Mesodermal cell (in vitro differentiated cells): ENCODE measurements around the gene RNU1-1. TPM values are rescaled to one million over a fixed set of nuclear protein-coding genes. Genes with fewer than 3 reads are reported as not detected.
"Not testable (repeated sequence)": the region's sequence is repeated elsewhere in the genome, so short reads cannot be mapped to it uniquely, and the experiment has no call there.

Source experiments
- H3K27ac ChIP-seq: 2 replicates; pipeline ENCODE4 v1.7.0; 2013; ENCODE audit warnings: mild to moderate bottlenecking, low read depth, low read length, moderate library complexity; ENCODE audit not compliant: severe bottlenecking
- H3K36me3 ChIP-seq: 2 replicates; pipeline ENCODE4 v1.7.1; 2013; ENCODE audit warnings: mild to moderate bottlenecking, low read length, moderate library complexity; ENCODE audit not compliant: control insufficient read depth, insufficient read depth
- H3K4me1 ChIP-seq: one replicate; pipeline ENCODE4 v1.7.1; 2013; ENCODE audit warnings: mild to moderate bottlenecking, low read length; ENCODE audit not compliant: insufficient read depth, control insufficient read depth, poor library complexity, severe bottlenecking
- H3K4me3 ChIP-seq: 2 replicates; pipeline ENCODE4 v1.7.0; 2013; ENCODE audit warnings: low read length, control low read depth, mild to moderate bottlenecking; ENCODE audit not compliant: insufficient read depth, poor library complexity, severe bottlenecking; ENCODE audit errors: extremely low read depth
- H3K9me3 ChIP-seq: 2 replicates; pipeline ENCODE4 v1.7.1; 2013; ENCODE audit warnings: mild to moderate bottlenecking, low read length, moderate library complexity; ENCODE audit not compliant: control insufficient read depth
- WGBS, 2 experiments: methylation state at CpG; one replicate each; pipeline ENCODE4 v1.1.5; 2013; ENCODE audit warnings: missing lambda C conversion rate in 2 of 2; ENCODE audit not compliant: insufficient coverage in 2 of 2; 5-methylcytosine and 5-hydroxymethylcytosine counted together
- polyA plus RNA-seq, 2 experiments: library from polyadenylated mRNA; stranded (reverse); fragments of 50-300 nt; gene quantifications; one replicate each; pipeline ENCODE4 v1.2.3, GENCODE V29; 2013

Gene RNU1-1
- 6,211 TPM for polyA plus RNA-seq (2013, experiment 1 of 2)
- 13,330 TPM for polyA plus RNA-seq (2013, experiment 2 of 2)

GRCh38 chr1:16514107-16515055 lies at the start of gene RNU1-1:
Gene RNU1-1, minus strand, starts transcription at chr1:16514285.
- WGBS, 2 experiments: 0 to 17% methylated on average over 4 to 7 of the region's 40 CpGs
- not testable (repeated sequence) for H3K9me3 ChIP-seq, H3K4me1 ChIP-seq, H3K36me3 ChIP-seq
- Histone ChIP-seq H3K27ac (peak within 1 kb of the TSS; percentile 95), H3K4me3 (peak within 1 kb of the TSS; percentile 8)

GRCh38 chr1:16561035-16561434 lies 47.0 kb upstream of the RNU1-1 start:
- not testable (repeated sequence) for H3K4me3 ChIP-seq, H3K9me3 ChIP-seq, H3K27ac ChIP-seq, H3K4me1 ChIP-seq, H3K36me3 ChIP-seq
- WGBS, 2 experiments: no CpG with 5 or more reads among the region's 4 CpGs

- not testable (repeated sequence) for H3K9me3 ChIP-seq, H3K36me3 ChIP-seq, H3K27ac ChIP-seq, H3K4me1 ChIP-seq, H3K4me3 ChIP-seq
- 80% methylated on average over 1 of the region's 6 CpGs; no CpG with 5 or more reads in 1 of the 2 experiments for WGBS, 2 experiments
These were observed 46.4 kb upstream of the RNU1-1 start for GRCh38 chr1:16560498-16560897.

- H3K4me3 ChIP-seq, H3K4me1 ChIP-seq, H3K9me3 ChIP-seq, H3K36me3 ChIP-seq, H3K27ac ChIP-seq: not testable (repeated sequence)
- no CpG with 5 or more reads among the region's 5 CpGs for WGBS, 2 experiments
These were observed 45.6 kb upstream of the RNU1-1 start for GRCh38 chr1:16559688-16560087.

- WGBS, 2 experiments: no CpG with 5 or more reads among the region's 3 CpGs
- not testable (repeated sequence) for H3K9me3 ChIP-seq
These were observed 42.9 kb upstream of the RNU1-1 start for GRCh38 chr1:16557034-16557433.

GRCh38 chr1:16553244-16553643 lies 39.2 kb upstream of the RNU1-1 start:
- not testable (repeated sequence) for H3K9me3 ChIP-seq, H3K36me3 ChIP-seq, H3K4me3 ChIP-seq, H3K4me1 ChIP-seq, H3K27ac ChIP-seq
- 96% methylated on average over 5 of the region's 11 CpGs; no CpG with 5 or more reads in 1 of the 2 experiments for WGBS, 2 experiments

More at GRCh38 chr1:16557034-16557433, 42.9 kb upstream of the RNU1-1 start:
- not testable (repeated sequence) for H3K27ac ChIP-seq, H3K36me3 ChIP-seq, H3K4me1 ChIP-seq, H3K4me3 ChIP-seq

GRCh38 chr1:16550212-16550918 lies 36.3 kb upstream of the RNU1-1 start:
- WGBS, 2 experiments: no CpG with 5 or more reads among the region's 1 CpG
- not testable (repeated sequence) for H3K9me3 ChIP-seq, H3K4me1 ChIP-seq, H3K4me3 ChIP-seq, H3K36me3 ChIP-seq, H3K27ac ChIP-seq

- no CpG with 5 or more reads among the region's 1 CpG for WGBS, 2 experiments
These were observed 35.5 kb upstream of the RNU1-1 start for GRCh38 chr1:16549545-16549944.

GRCh38 chr1:16547502-16548241 lies 33.6 kb upstream of the RNU1-1 start:
- H3K4me3 ChIP-seq, H3K36me3 ChIP-seq, H3K4me1 ChIP-seq, H3K27ac ChIP-seq, H3K9me3 ChIP-seq: not testable (repeated sequence)
- WGBS, 2 experiments: no CpG with 5 or more reads among the region's 41 CpGs

More at GRCh38 chr1:16549545-16549944, 35.5 kb upstream of the RNU1-1 start:
- H3K36me3 ChIP-seq, H3K9me3 ChIP-seq, H3K4me3 ChIP-seq, H3K4me1 ChIP-seq, H3K27ac ChIP-seq: not testable (repeated sequence)

GRCh38 chr1:16545682-16546095 lies 31.6 kb upstream of the RNU1-1 start:
- not testable (repeated sequence) for H3K4me1 ChIP-seq, H3K36me3 ChIP-seq, H3K27ac ChIP-seq, H3K4me3 ChIP-seq, H3K9me3 ChIP-seq
- WGBS, 2 experiments: 0 to 8% methylated on average over 2 to 7 of the region's 16 CpGs
